IPS DF 4.7 (cell line): ENCODE results near the gene TANC1.

ENCODE experiments used
- DNase-seq: peaks from one replicate; pipeline ENCODE4 v3.0.0-alpha.2; 2013; ENCODE audit warnings: low spot score; ENCODE audit errors: extremely low read depth

Gene TANC1

DNA sequence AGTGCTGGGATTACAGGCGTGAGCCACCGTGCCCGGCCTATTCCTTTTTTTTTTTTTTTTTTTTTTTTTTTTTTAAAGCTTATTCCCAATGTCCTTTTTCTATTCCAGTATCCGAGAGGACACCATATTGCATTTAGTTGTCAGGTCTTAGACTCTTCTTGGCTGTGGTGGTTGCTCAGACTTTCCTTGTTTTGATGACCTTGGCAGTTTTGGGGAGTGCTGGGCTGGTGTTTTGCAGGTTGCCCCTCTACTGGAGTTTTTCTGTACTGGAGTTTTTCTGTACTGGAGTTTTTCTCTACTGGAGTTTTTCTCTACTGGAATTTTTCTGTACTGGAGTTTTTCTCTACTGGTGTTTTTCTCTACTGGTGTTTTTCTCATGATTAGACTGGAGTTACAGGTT is 149.2 kb downstream of the TANC1 start:
- DNase-seq = no peak

DNA sequence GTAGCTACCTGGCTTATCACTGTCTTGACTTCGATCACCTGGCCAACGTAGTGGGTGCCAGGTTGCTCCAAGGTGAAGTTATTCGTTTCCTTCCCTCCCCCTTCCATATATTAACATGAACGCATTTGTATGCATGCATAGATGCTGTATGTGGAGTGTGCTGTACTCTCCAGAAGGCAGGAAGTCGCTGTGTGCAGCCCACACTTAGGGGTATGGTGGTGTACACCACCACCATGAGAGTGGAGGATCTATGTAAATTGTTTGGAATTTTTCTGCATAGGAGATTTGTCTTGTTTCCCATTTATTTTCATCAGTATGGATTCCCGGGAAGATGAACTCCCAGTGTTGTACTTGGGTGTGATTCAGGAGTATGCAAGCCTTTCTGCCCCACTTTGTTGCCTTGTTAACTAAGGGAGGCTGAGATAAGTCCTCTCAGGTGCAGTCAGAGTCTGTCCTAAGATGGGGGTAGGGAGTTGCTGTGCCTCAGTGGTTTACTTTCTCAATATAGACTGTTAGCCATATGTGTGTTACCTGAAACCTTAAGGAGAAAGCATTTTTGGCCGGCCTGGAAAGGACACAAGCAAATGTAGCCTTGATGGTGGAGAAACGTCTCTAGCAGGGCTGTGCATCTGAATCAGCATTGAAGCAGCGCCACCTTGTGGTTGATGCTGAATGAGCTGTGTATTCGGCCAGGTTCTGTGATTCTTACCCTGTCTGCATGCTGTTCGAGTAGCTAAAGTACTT is 149.8 kb downstream of the TANC1 start:
- peak; percentile 80 for DNase-seq

DNA sequence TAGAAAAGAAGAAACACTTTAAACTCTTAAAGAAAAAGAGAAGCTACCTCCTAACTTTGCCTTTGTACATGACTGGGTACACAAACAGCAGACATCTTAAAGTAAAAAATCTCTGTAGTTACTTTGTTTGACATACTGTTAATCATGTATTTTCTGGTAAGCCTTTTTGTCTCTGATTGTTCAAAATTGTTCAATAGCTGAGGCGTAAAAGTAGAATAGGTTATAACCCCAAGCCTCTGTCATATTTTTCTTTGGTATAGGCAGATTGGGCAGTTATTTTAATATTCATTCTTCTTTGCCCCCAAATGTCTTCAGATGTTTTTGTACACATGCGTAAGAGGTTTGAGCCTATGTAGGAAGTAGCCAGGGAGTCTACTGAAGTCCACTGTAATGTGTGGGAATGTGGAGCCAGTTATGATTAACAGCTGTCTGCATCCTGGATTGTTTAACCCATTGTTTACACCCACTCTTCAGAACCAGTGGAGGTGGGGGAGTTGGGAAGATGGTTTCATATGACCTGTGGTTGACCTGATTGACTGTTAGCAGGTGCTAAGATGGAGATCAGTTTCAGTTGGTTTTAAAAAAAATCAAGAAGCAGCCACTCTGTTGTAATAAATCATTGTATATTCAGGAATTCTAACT is 150.5 kb downstream of the TANC1 start:
- DNase-seq = no peak

DNA sequence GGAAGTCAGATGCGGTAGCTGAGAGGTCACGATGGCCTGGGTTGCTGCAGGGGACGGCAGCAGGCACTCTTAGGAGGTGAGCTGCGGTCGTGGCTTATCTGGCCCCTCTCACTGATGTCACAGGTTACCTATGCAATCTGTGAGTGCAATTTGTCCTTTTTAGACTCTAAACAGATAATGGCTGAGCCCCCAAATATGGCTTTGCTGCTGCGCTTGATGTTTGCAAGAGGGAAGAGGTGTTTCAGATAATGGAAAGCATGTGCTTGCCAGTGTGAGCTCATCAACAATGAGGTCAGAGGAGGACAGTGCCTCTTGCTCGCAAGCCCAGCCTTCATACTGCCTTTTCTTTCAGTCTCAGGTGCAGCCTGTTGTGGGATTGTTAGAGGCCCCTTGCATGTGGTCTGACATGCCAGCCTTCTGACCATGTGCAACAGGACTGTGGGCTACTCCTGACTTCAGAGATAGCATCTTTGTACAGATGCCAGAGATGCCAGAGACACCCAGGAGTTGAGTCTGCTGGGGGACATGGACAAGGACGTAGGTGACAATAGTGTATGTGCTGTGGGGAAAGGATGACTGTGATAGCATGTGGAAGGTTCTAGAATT is 151.3 kb downstream of the TANC1 start:
- DNase-seq = no peak

DNA sequence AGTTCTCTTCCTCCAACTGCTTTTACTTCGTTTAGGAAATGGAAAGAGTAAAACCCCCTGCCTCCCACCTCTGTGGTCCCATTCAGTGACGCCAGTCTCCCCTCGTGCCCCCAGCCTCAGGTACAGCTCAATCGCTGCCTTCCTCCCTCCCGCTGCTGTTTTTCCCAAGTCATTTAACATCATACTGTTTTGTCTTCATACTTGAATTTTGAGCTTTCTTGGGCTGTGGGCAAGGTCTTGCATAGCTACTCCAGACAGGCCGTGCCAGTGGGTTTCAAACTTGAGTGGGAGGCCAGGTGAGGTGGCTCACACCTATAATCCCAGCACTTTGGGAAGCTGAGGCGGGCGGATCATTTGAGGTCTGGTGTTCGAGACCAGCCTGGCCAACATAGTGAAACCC is 155.3 kb downstream of the TANC1 start:
- DNase-seq = no peak

DNA sequence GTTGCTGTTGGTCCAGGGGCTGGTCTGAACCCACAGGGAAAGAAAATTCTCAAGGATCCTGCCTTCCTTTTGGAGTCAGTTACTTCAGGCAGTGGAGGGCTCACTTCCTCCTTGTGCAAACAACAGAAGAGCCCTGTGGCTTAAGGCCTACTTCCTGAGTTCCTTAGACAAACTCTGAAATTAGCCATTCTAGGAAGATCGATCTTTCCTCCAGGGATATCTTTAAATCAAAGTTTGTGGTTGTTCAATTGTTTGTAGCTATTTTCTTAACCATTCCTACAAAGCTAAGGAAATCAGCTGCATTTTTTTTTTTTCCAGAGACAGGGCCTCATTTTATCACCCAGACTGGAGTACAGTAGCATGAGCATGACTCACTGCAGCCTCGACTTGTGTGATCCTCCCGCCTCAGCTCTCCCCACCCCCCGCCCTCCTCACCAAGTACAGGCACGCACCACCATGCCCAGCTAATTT is 156.0 kb downstream of the TANC1 start:
- DNase-seq = no peak

DNA sequence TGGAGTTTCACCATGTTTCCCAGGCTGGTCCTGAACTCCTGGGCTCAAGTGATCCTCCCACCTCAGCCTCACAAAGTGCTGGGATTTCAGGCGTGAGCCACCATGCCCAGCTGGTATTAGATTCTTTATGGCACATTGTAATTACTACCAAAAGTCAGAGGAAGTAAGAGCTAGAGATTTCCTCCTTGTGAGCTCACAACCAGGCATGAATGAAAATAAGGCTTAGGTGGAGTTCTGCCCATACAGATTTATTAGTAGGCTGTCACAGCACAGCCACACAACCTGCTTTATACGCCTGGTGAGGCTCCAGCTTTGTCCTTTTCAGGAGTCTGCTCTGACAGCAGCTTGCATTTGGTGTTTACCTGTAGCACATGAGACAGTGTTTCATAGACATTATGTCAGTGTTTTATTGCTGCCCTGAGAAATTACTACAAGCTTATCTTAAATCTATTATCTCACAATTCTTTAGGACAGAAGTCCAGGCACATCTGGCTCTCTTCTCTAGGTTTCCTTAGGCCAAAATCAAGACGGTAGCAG is 156.6 kb downstream of the TANC1 start:
- DNase-seq = no peak

DNA sequence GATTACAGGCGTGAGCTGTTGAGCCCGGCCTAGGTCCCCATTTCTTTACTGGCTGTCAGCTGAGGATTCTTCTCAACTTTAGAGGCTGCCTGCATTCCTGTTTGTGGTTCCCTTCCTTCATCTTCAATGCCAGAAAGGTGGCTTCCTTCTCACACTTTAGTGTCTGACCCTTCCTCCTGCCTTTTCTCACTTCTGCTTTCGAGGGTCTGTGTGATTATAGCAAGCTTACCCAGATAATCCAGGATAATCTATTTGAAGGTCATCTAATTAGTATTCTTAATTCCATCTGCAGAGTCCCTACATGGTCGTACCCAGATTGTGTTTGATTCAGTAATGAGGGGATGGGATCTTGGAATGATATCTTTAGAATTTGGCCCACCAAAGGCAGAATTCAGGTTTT is 157.4 kb downstream of the TANC1 start:
- DNase-seq = no peak

DNA sequence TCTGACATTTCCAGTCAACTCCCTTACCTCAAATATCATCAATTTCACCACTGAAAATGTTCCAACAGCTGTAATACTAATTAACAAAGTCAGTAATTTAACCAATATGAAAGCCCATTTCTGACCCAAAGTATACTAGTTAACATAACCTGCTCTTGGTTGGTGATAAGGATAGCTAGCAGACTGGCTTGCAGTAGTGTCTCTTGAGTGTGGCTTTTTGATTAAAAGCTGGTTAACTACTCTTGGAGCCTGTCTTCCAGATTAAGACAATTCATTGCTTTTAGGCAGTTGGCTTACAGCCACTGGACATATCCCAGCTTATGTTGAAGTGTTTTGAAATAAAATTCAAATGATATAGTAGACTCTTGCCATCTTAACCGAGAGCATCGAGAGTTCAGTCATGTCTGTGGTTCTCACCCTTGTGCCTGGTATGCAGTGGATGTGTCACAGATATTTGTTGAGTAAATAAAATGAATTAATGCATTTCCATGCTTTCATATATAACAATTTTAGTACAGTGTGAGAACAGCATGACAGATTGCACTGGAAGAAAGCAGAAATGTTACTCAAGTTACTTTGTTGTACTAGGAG is 158.1 kb downstream of the TANC1 start:
- DNase-seq = no peak

DNA sequence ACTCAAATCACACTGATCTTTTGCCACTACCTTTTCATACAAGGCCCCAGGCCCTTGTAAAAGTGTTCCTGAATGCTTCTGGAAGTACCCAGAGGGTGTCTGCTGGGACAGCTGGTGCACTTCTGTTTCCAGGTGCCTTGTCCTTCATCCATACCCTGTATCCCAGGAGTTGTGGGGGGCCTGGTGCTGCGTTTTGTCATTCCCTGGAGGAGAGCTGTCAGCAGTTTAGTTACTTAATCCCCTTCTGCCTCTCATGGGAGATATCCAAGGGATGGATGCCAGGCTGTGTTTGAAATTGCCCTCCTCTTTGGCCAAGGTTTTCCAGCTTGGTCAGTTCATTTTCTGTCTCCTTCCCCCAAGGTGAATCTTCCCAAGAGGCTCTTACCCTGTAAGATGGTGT is 159.8 kb downstream of the TANC1 start:
- no peak for DNase-seq

DNA sequence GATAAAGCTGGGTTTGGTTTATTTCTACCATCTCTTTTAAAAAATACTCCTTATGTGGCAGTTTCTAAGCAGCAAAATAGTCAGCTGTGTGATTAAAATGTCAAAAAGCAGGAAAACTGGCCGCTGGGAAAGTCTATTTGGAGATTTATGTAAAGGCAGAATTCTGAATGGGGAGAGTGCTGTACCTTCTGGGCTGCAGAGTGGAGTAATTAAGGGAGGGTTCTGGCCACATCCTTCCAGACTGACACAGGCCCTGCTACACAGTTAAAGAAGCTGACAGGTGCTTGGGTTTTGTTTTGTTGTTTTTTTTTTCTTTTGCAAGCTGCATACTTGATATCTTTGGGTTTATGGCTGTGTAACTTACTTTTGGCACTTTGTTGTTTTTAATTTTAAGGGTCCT is 160.8 kb downstream of the TANC1 start:
- no peak for DNase-seq

DNA sequence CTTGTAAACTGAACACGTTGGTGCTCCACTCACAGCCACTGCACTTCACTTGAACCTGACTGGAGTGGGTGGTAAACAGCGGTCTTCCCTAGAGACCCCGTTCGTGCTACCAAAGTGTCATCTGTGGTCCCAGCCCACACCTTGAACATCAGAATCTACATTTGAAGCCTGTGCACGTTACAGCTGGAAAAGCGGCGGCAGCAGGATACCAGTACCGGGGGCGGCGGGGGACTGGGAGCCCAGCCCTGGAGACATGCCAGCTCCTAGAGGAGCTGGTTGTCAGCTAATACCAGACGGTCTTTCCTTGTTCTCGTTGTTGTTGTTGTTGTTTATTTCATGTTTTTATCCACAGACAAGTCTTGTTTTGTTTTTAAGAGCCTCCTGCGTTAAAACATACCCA is 161.4 kb downstream of the TANC1 start:
- no peak for DNase-seq

DNA sequence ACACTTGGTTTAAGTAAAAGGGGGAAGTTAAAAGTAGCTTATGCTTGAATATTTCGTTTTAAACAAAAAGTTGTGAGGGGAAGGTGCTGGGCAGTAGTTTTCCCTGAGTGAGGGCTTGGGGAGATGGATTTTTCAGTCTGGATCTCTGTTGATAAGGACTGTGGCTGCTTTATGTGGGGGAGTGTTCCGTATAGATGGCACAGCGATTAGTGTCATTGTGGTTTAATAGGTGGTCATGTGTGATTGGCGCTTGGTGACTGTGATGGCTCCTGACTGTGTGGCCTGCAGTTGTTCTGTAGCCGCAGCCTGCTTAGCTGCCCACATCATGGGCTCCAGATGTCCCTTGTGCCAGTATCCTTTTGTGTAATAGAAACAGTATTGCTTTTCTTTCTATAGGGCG is 161.9 kb downstream of the TANC1 start:
- no peak for DNase-seq

DNA sequence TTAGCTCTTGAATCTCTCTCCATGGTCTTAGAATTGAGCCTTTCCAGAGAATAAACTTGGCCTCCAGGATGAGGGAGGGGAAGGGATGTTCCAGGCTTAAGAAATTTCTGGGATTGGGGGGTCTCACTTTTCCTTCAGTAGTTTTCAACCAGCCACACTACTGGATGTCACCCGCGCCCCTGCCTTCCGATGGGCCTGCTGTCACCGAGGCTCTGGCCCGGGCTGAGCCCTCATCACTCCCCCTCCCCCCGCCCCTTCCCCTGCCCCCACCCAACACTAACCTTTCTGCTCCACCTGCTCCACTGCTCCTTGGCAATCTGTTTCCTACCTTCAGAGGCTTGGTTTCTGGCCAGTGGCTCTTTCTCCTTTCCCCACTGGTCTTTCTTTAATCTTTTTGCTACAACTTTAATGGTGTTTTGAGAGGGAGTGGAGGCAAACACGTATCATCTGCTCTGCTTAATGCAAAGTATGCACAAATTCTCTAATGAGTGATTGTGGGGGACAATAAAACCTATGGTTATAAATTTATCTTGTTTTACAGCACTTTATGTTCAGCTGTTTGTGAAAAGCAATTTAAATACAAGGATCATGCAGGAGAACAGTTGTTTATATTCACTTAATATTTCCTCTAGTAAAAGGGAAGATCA is 162.9 kb downstream of the TANC1 start:
- no peak for DNase-seq

DNA sequence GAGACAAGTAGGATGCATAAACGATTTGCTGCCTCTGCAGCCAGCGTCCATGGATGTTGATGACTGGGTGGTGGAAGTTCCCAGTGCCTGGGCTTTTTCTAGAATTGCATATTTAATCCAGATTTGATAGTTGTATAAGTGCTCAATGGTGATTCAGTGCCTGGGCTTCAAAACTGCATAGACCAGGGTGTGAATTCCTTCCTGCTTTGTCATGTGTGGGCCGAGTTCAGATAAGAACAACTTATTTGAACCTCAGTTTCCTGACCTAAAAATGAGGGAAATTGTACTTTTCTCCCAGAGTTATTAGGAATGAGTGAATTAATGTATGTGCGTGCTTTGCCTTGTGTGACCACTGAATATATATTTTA is 163.5 kb downstream of the TANC1 start:
- DNase-seq = no peak

DNA sequence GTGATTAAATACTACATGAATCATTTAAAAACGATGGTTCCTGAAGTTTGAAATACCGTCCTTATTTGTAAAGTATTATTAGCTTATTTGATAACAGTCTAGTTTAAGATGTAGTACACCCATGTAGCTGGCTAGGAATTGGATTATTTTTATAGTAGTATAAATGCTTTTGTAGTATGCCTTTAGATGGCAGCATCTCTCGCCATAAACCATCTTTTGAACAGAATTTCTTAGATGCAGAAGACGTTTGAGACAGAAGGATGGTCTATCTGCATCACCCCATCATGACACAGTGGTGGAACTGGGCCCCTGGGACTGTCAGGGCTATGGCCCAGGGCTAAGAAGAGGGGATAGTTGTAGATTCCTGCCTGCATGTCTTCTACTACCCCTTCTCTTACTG is 165.4 kb downstream of the TANC1 start:
- DNase-seq = no peak

DNA sequence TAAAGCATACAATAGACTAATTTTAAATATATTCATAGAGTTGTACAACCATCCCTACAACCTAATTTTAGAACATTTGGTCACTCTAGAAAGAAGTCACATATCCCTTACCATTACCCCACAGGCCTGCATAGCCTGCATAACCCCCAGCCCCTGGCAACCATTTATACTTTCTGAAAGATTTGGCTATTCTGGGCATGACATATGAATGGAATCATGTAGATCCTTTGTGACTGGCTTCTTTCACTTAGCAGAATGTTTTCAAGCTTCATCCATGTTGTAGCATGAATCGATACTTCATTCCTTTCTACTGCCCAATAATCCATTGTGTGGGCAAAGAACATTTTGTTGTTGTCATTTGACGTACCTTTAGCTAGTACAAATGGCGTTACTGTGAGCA is 166.5 kb downstream of the TANC1 start:
- no peak for DNase-seq

DNA sequence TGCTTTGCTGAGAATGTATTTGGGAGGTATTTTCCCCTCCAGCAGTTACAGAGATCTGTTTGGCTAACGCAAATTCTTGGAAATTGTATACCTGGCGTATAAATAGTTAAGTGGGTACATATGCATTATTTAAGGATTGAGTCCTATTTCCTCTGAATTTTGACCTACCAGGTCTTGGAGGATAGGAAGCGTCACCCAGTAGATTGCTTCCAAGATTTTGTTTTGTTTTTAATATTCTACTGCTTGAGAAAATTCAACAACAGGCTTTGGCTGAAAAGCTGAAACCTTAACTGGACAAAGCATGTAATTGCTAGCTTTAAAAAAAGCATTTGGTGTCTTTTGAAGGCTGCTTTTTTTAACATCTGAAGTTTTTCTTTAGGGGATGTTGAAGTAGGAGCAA is 168.0 kb downstream of the TANC1 start:
- no peak for DNase-seq

DNA sequence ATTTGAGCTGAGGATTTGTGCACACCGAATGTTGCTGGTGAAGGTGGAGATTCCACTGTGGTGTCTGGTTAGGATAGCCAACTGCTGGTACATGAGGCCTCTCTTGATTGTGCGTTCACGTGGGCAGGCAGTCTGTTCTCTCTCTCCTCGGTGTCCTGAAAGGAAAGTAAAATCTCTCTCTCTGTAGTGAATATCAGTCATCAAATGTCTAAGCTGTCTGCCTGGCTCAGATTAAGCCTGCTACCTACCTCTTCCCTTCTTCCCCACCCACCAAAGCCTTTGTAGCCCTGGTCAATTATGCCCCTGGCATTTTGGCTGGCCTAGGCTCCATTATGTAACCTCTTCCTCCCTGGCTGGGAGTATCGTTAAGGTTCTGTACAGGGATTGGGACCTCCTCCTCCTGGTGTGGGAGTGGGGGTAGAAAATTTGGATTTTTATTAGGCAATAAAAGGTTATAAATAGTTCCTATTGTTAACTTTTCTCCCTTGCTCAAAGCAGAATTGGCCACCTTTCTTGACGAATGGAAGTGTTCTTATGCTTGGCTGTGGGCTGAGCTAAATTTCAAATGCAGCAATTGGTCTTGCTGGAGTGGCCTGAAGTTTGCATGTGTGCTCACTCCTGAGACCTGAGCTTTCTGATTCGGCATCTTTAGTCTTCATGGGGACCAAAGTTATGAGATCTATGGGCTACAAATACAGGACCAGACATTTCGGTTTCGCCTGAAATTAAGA is 169.2 kb downstream of the TANC1 start:
- no peak for DNase-seq

DNA sequence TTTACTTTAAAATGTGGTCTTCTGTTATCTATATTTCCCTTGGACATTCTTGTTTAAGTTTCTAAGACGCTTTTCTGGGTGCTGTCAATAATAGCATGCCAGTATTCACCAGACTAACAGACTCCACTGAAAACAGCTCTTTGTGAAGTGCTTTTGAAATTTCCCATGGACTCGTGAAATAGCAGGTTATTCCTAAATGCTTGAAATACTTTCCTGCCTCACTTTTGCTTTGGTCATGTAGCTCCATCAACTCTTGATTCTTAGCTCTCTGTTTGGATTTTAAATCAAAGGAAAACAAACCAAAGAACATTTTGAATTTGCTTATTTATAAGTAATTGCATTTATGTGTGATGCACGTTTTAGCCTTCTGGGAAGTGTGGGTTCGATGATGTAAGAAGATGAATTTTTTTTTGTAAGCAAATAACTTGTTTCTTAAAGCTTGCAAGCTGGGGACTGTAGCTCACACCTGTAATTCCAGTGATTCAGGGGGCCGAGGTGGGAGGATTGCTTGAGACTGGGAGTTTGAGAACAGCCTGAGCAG is 170.3 kb downstream of the TANC1 start:
- no peak for DNase-seq
